GM12878 (cell line): Measurements from ENCODE around the gene CMBL. TPM values are rescaled to one million over a fixed set of nuclear protein-coding genes. Genes with fewer than 3 reads are reported as not detected.

Experiments used
- CHD1 ChIP-seq: IDR thresholded peaks from 2 replicates; pipeline ENCODE4 v1.6.1; 2012; ENCODE audit warnings: low read depth, low read length, improper control_type of control experiment
- EGR1 ChIP-seq, 2 experiments: IDR thresholded peaks; 1 replicate in 1 of 2; 2 replicates in 1 of 2; pipeline ENCODE4 v1.6.1; 2011 to 2012; ENCODE audit warnings: low read depth in 2 of 2, low read length in 2 of 2, borderline replicate concordance in 1 of 2, mild to moderate bottlenecking in 1 of 2, moderate library complexity in 1 of 2
- FOS ChIP-seq: IDR thresholded peaks from 3 replicates; pipeline ENCODE4 v1.6.1; 2011; ENCODE audit warnings: borderline replicate concordance; ENCODE audit not compliant: insufficient read length; ENCODE audit errors: extremely low read depth
- HDAC6 ChIP-seq: fragments of 200-600 bp; sonication (generic); IDR thresholded peaks from one replicate; pipeline ENCODE4 v1.8.0; 2017; ENCODE audit warnings: antibody characterized with exemption; ENCODE audit not compliant: unreplicated experiment
- MTA2 ChIP-seq: fragments of 450-650 bp; IDR thresholded peaks from 2 replicates; pipeline ENCODE4 v1.6.1; 2016; ENCODE audit warnings: low read depth, mild to moderate bottlenecking, moderate library complexity
- MYB ChIP-seq: fragments of 150-350 bp; IDR thresholded peaks from 2 replicates; pipeline ENCODE4 v1.6.1; 2014; ENCODE audit warnings: mild to moderate bottlenecking, low read depth, low read length, borderline replicate concordance
- TCF7 ChIP-seq: IDR thresholded peaks from 2 replicates; pipeline ENCODE4 v1.6.1; 2014; ENCODE audit warnings: antibody characterized with exemption, borderline replicate concordance
- polyA plus RNA-seq, 11 experiments: library from polyadenylated mRNA; depleted of rRNA in 4 of 11; unstranded in 6 of 11; stranded (reverse) in 5 of 11; fragments of >200 nt; fragmentation: Nextera tagmentation in 4 of 11; fragmentation: Illumina TruSeq in 1 of 11; extraction: Ambion mirVana in 4 of 11; extraction: Trizol in 1 of 11; gene quantifications; 1 replicate in 1 of 11; 2 replicates in 10 of 11; pipeline versions ENCODE4 v1.2.1 to v1.2.3, GENCODE V29; 2011 to 2016; ENCODE audit warnings: inconsistent platforms in 2 of 11, missing spikeins in 2 of 11, low read depth in 1 of 11
- total RNA-seq, 4 experiments: library from RNA; depleted of rRNA in 3 of 4; stranded (reverse); fragments of >200 nt in 3 of 4; fragmentation: Illumina TruSeq in 1 of 4; extraction: Trizol in 1 of 4; gene quantifications; 2 replicates each; pipeline versions ENCODE4 v1.2.1 to v1.2.3, GENCODE V29; 2013 to 2021
- TF ChIP-seq, protein P1 (sequence below): IDR thresholded peaks from 2 replicates; pipeline ENCODE4 v1.6.1; 2012; ENCODE audit warnings: mild to moderate bottlenecking, low read depth, low read length
- TF ChIP-seq, protein P2 (sequence below): IDR thresholded peaks from 2 replicates; pipeline ENCODE4 v1.6.1; 2012; ENCODE audit warnings: improper control_type of control experiment, low read depth, low read length; ENCODE audit not compliant: insufficient replicate concordance
- TF ChIP-seq, protein P3 (sequence below): IDR thresholded peaks from 2 replicates; pipeline ENCODE4 v1.6.1; 2012; ENCODE audit warnings: low read depth, low read length, improper control_type of control experiment

The CMBL gene
- total and polyA plus RNA-seq, 10 of the 15 experiments (the other 5 are each of a cell fraction or from before 2014, with no cell fraction given) = 1.8 to 15.6 (median 7.5) TPM

DNA sequence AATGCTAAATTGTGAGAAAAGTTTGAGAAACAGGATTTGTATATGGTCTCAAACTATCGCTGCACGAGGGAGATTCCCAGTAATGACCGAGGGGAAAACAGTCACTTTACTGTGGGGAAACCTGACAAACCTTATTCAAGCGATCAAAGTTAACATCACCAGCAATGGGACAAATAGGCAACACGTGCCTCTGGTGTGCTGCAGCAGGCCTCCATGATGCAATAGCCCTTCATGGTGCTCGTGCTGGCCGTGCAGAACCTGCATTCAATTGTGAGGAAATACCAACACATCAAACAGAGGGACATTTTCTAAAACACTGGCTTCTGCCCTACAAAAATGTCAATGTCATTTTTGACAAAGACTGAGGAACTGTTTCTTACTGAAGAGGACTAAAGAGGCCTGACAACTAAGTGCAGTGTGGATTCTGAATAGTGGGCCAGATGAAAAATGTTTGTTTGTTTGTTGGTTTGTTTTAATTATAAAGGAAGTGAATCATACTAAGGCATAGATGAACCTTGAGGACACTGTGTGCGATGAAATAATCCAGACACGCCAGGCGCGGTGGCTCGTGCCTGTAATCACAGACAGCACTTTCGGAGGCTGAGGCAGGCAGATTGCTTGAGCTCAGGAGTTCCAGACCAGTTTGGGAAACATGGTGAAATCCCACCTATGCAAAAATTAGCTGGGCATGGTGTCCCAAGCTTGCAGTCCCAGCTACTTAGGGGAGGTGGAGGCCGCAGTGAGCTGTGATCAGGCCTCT lies 28.2 kb upstream of the CMBL start (continued):
- TF ChIP-seq, protein P1, sequence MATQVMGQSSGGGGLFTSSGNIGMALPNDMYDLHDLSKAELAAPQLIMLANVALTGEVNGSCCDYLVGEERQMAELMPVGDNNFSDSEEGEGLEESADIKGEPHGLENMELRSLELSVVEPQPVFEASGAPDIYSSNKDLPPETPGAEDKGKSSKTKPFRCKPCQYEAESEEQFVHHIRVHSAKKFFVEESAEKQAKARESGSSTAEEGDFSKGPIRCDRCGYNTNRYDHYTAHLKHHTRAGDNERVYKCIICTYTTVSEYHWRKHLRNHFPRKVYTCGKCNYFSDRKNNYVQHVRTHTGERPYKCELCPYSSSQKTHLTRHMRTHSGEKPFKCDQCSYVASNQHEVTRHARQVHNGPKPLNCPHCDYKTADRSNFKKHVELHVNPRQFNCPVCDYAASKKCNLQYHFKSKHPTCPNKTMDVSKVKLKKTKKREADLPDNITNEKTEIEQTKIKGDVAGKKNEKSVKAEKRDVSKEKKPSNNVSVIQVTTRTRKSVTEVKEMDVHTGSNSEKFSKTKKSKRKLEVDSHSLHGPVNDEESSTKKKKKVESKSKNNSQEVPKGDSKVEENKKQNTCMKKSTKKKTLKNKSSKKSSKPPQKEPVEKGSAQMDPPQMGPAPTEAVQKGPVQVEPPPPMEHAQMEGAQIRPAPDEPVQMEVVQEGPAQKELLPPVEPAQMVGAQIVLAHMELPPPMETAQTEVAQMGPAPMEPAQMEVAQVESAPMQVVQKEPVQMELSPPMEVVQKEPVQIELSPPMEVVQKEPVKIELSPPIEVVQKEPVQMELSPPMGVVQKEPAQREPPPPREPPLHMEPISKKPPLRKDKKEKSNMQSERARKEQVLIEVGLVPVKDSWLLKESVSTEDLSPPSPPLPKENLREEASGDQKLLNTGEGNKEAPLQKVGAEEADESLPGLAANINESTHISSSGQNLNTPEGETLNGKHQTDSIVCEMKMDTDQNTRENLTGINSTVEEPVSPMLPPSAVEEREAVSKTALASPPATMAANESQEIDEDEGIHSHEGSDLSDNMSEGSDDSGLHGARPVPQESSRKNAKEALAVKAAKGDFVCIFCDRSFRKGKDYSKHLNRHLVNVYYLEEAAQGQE = no peak
- TF ChIP-seq MYB = no peak
- TF ChIP-seq MTA2 = no peak
- TF ChIP-seq HDAC6 = no peak
- TF ChIP-seq, protein P2, sequence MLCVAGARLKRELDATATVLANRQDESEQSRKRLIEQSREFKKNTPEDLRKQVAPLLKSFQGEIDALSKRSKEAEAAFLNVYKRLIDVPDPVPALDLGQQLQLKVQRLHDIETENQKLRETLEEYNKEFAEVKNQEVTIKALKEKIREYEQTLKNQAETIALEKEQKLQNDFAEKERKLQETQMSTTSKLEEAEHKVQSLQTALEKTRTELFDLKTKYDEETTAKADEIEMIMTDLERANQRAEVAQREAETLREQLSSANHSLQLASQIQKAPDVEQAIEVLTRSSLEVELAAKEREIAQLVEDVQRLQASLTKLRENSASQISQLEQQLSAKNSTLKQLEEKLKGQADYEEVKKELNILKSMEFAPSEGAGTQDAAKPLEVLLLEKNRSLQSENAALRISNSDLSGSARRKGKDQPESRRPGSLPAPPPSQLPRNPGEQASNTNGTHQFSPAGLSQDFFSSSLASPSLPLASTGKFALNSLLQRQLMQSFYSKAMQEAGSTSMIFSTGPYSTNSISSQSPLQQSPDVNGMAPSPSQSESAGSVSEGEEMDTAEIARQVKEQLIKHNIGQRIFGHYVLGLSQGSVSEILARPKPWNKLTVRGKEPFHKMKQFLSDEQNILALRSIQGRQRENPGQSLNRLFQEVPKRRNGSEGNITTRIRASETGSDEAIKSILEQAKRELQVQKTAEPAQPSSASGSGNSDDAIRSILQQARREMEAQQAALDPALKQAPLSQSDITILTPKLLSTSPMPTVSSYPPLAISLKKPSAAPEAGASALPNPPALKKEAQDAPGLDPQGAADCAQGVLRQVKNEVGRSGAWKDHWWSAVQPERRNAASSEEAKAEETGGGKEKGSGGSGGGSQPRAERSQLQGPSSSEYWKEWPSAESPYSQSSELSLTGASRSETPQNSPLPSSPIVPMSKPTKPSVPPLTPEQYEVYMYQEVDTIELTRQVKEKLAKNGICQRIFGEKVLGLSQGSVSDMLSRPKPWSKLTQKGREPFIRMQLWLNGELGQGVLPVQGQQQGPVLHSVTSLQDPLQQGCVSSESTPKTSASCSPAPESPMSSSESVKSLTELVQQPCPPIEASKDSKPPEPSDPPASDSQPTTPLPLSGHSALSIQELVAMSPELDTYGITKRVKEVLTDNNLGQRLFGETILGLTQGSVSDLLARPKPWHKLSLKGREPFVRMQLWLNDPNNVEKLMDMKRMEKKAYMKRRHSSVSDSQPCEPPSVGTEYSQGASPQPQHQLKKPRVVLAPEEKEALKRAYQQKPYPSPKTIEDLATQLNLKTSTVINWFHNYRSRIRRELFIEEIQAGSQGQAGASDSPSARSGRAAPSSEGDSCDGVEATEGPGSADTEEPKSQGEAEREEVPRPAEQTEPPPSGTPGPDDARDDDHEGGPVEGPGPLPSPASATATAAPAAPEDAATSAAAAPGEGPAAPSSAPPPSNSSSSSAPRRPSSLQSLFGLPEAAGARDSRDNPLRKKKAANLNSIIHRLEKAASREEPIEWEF = no peak
- TF ChIP-seq TCF7 = no peak
- TF ChIP-seq EGR1 (IDR thresholded peaks at IDR 0.05; ENCODE audit: borderline replicate concordance in 1 of 2, low read depth in 2 of 2, low read length in 2 of 2) = no peak
- no peak for TF ChIP-seq FOS
- no peak for TF ChIP-seq CHD1
- TF ChIP-seq, protein P3, sequence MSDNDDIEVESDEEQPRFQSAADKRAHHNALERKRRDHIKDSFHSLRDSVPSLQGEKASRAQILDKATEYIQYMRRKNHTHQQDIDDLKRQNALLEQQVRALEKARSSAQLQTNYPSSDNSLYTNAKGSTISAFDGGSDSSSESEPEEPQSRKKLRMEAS = no peak
